Neutrophil (primary cell): Measurements from ENCODE around the gene KIAA0753.

Experiments
- H3K27ac ChIP-seq: fragments of 200-600 bp; sonication (generic); 2 replicates; pipeline ENCODE4 v1.5.1; 2016; ENCODE audit warnings: mild to moderate bottlenecking, moderate library complexity
- H3K27me3 ChIP-seq: fragments of 200-600 bp; sonication (generic); 2 replicates; pipeline ENCODE4 v1.6.0; 2016; ENCODE audit warnings: mild to moderate bottlenecking
- H3K36me3 ChIP-seq: fragments of 200-600 bp; sonication (generic); 2 replicates; pipeline ENCODE4 v1.5.1; 2017
- H3K4me1 ChIP-seq, 2 experiments: fragments of 200-600 bp in 1 of 2; sonication (generic) in 1 of 2; 1 replicate in 1 of 2; 2 replicates in 1 of 2; pipeline versions ENCODE4 v1.5.1 to v1.6.1; 2013 to 2016; ENCODE audit warnings: low read depth in 1 of 2, low read length in 1 of 2, mild to moderate bottlenecking in 1 of 2, moderate library complexity in 1 of 2; ENCODE audit not compliant: control insufficient read depth in 1 of 2, insufficient read depth in 1 of 2
- H3K4me3 ChIP-seq, 2 experiments: fragments of 200-600 bp in 1 of 2; sonication (generic) in 1 of 2; 1 replicate in 1 of 2; 2 replicates in 1 of 2; pipeline ENCODE4 v1.5.1; 2013 to 2016; ENCODE audit warnings: low read depth in 1 of 2, low read length in 1 of 2, mild to moderate bottlenecking in 1 of 2, moderate library complexity in 1 of 2
- H3K9me3 ChIP-seq: fragments of 200-600 bp; sonication (generic); 2 replicates; pipeline ENCODE4 v1.5.1; 2016
- TF ChIP-seq, protein P1 (sequence below): fragments of 200-600 bp; sonication (generic); IDR thresholded peaks from 2 replicates; pipeline ENCODE4 v1.5.1; 2016; ENCODE audit warnings: antibody characterized with exemption

The KIAA0753 gene

GRCh38 chr17:6580625-6581024 is 59.9 kb downstream of the KIAA0753 start:
- peaks cover 9% of the 10 kb centered on the region for H3K36me3 ChIP-seq
- no peaks in the 10 kb centered on the region for H3K4me1 ChIP-seq
- no peak overlapping the region for H3K4me3 ChIP-seq
- H3K27me3 ChIP-seq: peaks cover 1% of the 10 kb centered on the region
- TF ChIP-seq, protein P1, sequence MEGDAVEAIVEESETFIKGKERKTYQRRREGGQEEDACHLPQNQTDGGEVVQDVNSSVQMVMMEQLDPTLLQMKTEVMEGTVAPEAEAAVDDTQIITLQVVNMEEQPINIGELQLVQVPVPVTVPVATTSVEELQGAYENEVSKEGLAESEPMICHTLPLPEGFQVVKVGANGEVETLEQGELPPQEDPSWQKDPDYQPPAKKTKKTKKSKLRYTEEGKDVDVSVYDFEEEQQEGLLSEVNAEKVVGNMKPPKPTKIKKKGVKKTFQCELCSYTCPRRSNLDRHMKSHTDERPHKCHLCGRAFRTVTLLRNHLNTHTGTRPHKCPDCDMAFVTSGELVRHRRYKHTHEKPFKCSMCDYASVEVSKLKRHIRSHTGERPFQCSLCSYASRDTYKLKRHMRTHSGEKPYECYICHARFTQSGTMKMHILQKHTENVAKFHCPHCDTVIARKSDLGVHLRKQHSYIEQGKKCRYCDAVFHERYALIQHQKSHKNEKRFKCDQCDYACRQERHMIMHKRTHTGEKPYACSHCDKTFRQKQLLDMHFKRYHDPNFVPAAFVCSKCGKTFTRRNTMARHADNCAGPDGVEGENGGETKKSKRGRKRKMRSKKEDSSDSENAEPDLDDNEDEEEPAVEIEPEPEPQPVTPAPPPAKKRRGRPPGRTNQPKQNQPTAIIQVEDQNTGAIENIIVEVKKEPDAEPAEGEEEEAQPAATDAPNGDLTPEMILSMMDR: no peak
- H3K9me3 ChIP-seq: no peaks in the 10 kb centered on the region
- no peak overlapping the region for H3K27ac ChIP-seq

DNA sequence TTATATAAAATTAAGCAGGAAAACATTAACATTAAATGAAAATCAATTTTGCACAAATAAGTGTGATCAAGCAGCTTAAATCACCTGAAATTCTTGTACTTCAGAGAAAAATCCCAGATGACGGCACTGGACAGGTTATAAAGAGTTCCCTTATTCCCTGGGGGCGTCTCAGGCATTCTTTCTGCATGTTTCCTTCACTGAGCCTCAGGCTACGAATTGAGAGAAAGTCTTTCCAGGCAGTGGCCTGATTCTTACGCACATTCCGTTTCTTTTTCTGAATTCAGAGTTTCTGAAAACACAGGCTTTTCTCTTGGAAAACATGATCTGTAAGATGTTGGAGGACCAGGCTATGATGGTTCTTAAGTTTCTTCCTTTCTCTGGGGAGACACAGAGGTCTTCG is 62.0 kb downstream of the KIAA0753 start:
- TF ChIP-seq, protein P1: no peak
- H3K4me3 ChIP-seq: no peak overlapping the region
- H3K27me3 ChIP-seq: peaks cover 12% of the 10 kb centered on the region

DNA sequence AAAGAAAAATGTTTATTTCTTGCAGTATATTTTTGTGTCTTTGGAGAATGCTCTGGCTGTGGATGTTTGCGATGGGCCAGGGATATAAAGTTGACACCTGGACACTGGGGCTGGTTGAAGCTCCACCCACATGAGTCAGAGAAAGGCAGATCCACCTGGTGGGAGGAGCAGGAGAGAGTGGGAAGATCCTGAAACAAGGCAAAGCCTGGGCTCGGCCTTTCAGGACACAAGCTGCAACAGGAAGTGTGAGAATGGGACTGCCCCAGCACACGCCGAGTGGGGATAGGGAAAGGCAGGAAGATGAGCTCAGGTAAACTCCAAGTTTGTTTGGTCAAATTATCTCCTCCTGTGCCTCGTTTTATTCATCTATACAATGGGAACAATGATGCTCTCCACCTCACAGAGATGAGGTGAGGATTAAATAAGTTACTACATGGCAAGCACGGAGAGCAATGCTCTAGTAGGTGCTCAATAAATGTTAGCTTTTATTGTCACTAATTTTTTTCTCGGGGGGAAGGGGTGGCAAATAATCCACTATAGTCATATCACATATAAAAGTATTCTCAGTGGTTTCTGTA is 62.7 kb downstream of the KIAA0753 start:
- Histone ChIP-seq H3K27ac (no peak overlapping the region), H3K27me3 (peaks cover 12% of the 10 kb centered on the region), H3K36me3 (peaks cover 9% of the 10 kb centered on the region), H3K4me3 (no peak overlapping the region), H3K4me1 (no peaks in the 10 kb centered on the region), H3K9me3 (no peaks in the 10 kb centered on the region)
- TF ChIP-seq, protein P1: no peak

More for the DNA sequence above, 62.0 kb downstream of the KIAA0753 start:
- Histone ChIP-seq H3K4me1 (no peaks in the 10 kb centered on the region), H3K36me3 (peaks cover 9% of the 10 kb centered on the region), H3K27ac (no peak overlapping the region), H3K9me3 (no peaks in the 10 kb centered on the region)

- Histone ChIP-seq H3K4me1 (no peaks in the 10 kb centered on the region), H3K36me3 (peaks cover 9% of the 10 kb centered on the region), H3K9me3 (no peaks in the 10 kb centered on the region), H3K4me3 (no peak overlapping the region), H3K27me3 (peaks cover 12% of the 10 kb centered on the region), H3K27ac (no peak overlapping the region)
- TF ChIP-seq, protein P1: no peak
These were observed 64.3 kb downstream of the KIAA0753 start for GRCh38 chr17:6576038-6576785.

GRCh38 chr17:6575596-6575988 is 64.9 kb downstream of the KIAA0753 start:
- peaks cover 9% of the 10 kb centered on the region for H3K36me3 ChIP-seq
- no peak overlapping the region for H3K4me3 ChIP-seq
- H3K27me3 ChIP-seq: peaks cover 12% of the 10 kb centered on the region
- no peaks in the 10 kb centered on the region for H3K9me3 ChIP-seq
- no peak overlapping the region for H3K27ac ChIP-seq
- TF ChIP-seq, protein P1: no peak
- H3K4me1 ChIP-seq: no peaks in the 10 kb centered on the region
